T-helper 2 cell treated with Interferon-gamma antibody and Interleukin-4, amounts not matched to agents 100 ng/mL and 5 ng/mL, for 36 hours (primary cell): ENCODE measurements around the gene PALM. TPM values are rescaled to one million over a fixed set of nuclear protein-coding genes. Genes with fewer than 3 reads are reported as not detected.
"Not testable (repeated sequence)": the region's sequence is repeated elsewhere in the genome, so short reads cannot be mapped to it uniquely, and the experiment has no call there.

Source experiments
- intact Hi-C: fragments of 100-400 bp; cut with micrococcal nuclease; formaldehyde crosslinking; loops from one replicate; pipeline ENCODE4 v1.15.1; 2023
- total RNA-seq: library from RNA; stranded (reverse); gene quantifications from 2 replicates; pipeline ENCODE4 v1.2.3, GENCODE V29; 2022

Gene PALM
- total RNA-seq, 1 donor from 2014 or later = not detected

- intact Hi-C loops = no loop called here
These were observed 30.9 kb upstream of the PALM start for GRCh38 chr19:677601-678436.

GRCh38 chr19:678791-679388, 29.8 kb upstream of the PALM start:
- intact Hi-C loops = no loop called here

GRCh38 chr19:679418-680286, 29.1 kb upstream of the PALM start:
- intact Hi-C loops = loop anchor here (1.0 to 2.0 kb wide), 5 partner anchors 16 to 183 kb away; partner anchors contain the start of genes FGF22, PTBP1 and RNF126

GRCh38 chr19:680287-681028, 28.3 kb upstream of the PALM start:
- intact Hi-C loops = loop anchor here (1.0 to 2.0 kb wide), 5 partner anchors 17 to 182 kb away; partner anchors contain the start of genes FGF22, PTBP1 and RNF126

- intact Hi-C loops = loop anchor here (2.0 kb wide), 2 partner anchors 21 to 181 kb away; no protein-coding TSS in a partner anchor
These were observed 27.4 kb upstream of the PALM start for GRCh38 chr19:681029-682019.

GRCh38 chr19:682678-683320, 25.9 kb upstream of the PALM start:
- intact Hi-C loops = no loop called here

- intact Hi-C loops = no loop called here
These were observed 23.2 kb upstream of the PALM start for GRCh38 chr19:685454-685931.

- intact Hi-C loops = no loop called here
These were observed 22.0 kb upstream of the PALM start for GRCh38 chr19:686589-687297.

GRCh38 chr19:687569-688166, 21.1 kb upstream of the PALM start:
- intact Hi-C loops = no loop called here

- intact Hi-C loops = no loop called here
These were observed 20.5 kb upstream of the PALM start for GRCh38 chr19:688214-688613.

- intact Hi-C loops = no loop called here
These were observed 19.7 kb upstream of the PALM start for GRCh38 chr19:688992-689391.

- intact Hi-C loops = no loop called here
These were observed 18.5 kb upstream of the PALM start for GRCh38 chr19:690203-690602.

- intact Hi-C loops = no loop called here
These were observed 14.0 kb upstream of the PALM start for GRCh38 chr19:694481-695351.

GRCh38 chr19:695352-695949, 13.3 kb upstream of the PALM start, which contains the start of gene PRSS57:
PRSS57 (minus strand) TSS chr19:695452; CDS start chr19:695430, 22 bp downstream.
- intact Hi-C loops = no loop called here

GRCh38 chr19:698529-698928, 10.2 kb upstream of the PALM start:
- intact Hi-C loops = not testable (repeated sequence)

GRCh38 chr19:699885-700284, 8.8 kb upstream of the PALM start:
- intact Hi-C loops = not testable (repeated sequence)
